ENCODE data around the gene DMD.

DMD gene

DNA sequence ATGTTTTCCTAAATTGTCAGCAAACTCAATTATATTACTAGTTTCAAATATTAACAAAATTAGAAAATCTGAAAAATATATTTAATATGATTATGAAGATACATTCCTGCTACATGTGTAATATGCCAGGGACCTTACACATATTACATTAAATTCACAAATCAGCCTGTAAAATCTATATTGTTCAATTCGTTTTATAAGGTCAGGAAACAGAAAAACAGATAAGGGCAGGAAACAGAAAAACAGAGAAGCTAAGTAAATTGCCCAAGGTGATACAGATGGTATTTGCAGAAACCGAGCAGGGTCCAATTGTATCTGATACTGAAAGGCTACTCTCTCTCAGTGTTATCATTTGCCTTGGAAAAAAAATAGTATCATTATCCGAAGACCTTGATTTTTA is 739.0 kb downstream of the DMD start:
- H3K4me3 ChIP-seq (ENCODE audit: low read depth, low read length) = no peak overlapping the region
- TF ChIP-seq, protein P1, sequence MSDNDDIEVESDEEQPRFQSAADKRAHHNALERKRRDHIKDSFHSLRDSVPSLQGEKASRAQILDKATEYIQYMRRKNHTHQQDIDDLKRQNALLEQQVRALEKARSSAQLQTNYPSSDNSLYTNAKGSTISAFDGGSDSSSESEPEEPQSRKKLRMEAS (IDR thresholded peaks at IDR 0.05; ENCODE audit: low read depth, low read length) = no peak
- TF ChIP-seq MYC (IDR thresholded peaks at IDR 0.05; ENCODE audit: low read depth, low read length) = no peak
- no peak for TF ChIP-seq POLR2A (IDR thresholded peaks at IDR 0.05; ENCODE audit: extremely low read depth, insufficient read length)
- TF ChIP-seq, protein P2, sequence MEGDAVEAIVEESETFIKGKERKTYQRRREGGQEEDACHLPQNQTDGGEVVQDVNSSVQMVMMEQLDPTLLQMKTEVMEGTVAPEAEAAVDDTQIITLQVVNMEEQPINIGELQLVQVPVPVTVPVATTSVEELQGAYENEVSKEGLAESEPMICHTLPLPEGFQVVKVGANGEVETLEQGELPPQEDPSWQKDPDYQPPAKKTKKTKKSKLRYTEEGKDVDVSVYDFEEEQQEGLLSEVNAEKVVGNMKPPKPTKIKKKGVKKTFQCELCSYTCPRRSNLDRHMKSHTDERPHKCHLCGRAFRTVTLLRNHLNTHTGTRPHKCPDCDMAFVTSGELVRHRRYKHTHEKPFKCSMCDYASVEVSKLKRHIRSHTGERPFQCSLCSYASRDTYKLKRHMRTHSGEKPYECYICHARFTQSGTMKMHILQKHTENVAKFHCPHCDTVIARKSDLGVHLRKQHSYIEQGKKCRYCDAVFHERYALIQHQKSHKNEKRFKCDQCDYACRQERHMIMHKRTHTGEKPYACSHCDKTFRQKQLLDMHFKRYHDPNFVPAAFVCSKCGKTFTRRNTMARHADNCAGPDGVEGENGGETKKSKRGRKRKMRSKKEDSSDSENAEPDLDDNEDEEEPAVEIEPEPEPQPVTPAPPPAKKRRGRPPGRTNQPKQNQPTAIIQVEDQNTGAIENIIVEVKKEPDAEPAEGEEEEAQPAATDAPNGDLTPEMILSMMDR (IDR thresholded peaks at IDR 0.05; ENCODE audit: low read depth, low read length) = no peak
- no peak for DNase-seq (ENCODE audit: low read depth)

DNA sequence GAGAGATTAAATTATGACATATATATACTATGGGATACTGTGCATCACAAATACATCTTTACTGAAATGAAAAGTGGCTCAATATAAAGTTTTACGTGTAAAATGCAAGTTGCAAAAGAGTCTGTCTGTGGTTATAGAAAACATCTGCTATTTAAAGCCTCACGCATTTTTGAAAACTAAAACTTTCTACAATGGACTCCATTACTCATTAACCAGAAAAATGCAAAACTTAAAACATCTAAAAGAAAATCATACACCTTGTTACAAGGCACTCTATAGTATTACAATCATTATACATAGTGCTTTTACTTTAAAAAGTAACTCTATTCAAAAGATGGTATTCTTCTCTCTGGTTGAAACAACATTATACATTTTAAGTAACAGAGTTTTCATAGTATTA is 755.6 kb downstream of the DMD start:
- TF ChIP-seq, protein P2 (IDR thresholded peaks at IDR 0.05; ENCODE audit: low read depth, low read length) = no peak
- TF ChIP-seq, protein P1 (IDR thresholded peaks at IDR 0.05; ENCODE audit: low read depth, low read length) = no peak
- TF ChIP-seq MYC (IDR thresholded peaks at IDR 0.05; ENCODE audit: low read depth, low read length) (no peak), POLR2A (IDR thresholded peaks at IDR 0.05; ENCODE audit: extremely low read depth, insufficient read length) (no peak)
- DNase-seq (ENCODE audit: low read depth) = no peak
- H3K4me3 ChIP-seq (ENCODE audit: low read depth, low read length) = no peak overlapping the region

DNA sequence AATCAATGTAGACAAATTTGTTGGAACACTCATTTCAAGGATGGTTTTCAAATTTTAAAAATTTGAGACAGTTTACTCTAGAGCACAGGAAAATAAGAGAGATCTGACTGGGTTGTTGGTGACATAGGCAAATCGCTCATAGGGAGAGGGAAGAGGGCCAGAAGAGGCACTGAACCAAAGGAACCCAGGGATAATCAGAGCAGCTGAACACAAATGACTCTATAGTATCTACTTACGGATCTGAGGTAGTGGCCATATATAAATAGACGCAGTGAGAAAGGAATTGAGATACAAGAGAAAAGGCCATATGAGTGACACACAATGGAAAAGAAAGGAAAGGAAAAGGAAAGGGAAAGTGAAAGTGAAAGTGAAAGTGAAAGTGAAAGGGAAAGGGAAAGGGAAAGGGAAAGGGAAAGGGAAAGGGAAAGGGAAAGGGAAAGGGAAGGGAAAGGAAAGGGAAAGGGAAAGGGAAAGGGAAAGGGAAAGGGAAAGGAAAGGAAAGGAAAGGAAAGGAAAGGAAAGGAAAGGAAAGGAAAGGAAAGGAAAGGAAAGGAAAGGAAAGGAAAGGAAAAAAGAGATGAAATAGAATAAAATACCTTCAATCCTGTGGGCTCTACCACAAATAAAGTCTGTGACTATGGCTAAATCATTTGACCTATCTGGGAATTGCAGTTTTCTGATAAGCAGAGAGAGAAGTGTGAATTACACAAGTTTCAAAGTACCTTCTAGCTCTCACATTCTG is 759.2 kb downstream of the DMD start:
- no peak overlapping the region for H3K4me3 ChIP-seq (ENCODE audit: low read depth, low read length)
- DNase-seq (ENCODE audit: low read depth) = no peak
- TF ChIP-seq, protein P2 (IDR thresholded peaks at IDR 0.05; ENCODE audit: low read depth, low read length) = no peak
- TF ChIP-seq, protein P1 (IDR thresholded peaks at IDR 0.05; ENCODE audit: low read depth, low read length) = no peak
- TF ChIP-seq POLR2A (IDR thresholded peaks at IDR 0.05; ENCODE audit: extremely low read depth, insufficient read length) (no peak), MYC (IDR thresholded peaks at IDR 0.05; ENCODE audit: low read depth, low read length) (no peak)

DNA sequence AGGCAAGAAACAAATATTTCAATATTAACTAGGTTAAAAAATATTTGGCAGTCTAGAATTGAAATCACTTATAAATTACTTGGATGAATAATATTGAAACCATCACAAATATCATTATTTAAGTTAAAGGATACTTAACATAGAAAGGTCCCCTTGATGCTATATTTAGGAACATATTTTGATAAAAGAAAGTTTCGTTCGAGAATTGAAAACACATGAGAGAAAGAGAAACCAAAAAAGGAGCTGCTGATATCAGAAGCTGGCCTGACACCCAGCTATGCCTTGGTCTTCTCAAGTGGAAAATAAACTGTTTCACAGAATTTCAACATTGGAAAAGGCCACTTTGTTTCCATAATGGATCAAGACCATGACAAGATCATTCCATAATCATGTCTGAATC is 762.4 kb downstream of the DMD start:
- TF ChIP-seq POLR2A (IDR thresholded peaks at IDR 0.05; ENCODE audit: extremely low read depth, insufficient read length) (no peak), MYC (IDR thresholded peaks at IDR 0.05; ENCODE audit: low read depth, low read length) (no peak)
- TF ChIP-seq, protein P1 (IDR thresholded peaks at IDR 0.05; ENCODE audit: low read depth, low read length) = no peak
- TF ChIP-seq, protein P2 (IDR thresholded peaks at IDR 0.05; ENCODE audit: low read depth, low read length) = no peak
- no peak for DNase-seq (ENCODE audit: low read depth)
- H3K4me3 ChIP-seq (ENCODE audit: low read depth, low read length) = no peak overlapping the region

DNA sequence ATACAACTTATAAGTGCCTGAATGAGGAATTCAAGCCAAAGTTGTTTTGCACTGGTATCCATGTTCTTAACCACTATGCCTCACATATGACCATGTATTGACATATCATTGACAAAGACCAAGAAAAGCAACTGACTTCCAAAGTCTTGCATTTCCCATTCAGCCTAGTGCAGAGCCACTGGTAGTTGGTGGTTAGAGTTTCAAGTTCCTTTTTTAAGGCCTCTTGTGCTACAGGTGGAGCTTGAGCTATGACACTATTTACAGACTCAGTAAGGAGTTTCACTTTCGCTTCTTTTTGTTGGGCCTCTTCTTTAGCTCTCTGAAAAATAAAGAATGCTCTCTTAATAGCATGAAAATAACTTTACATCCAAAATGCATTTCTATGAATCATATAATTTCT is 763.0 kb downstream of the DMD start:
- peak; percentile 63 for DNase-seq (ENCODE audit: low read depth)
- H3K4me3 ChIP-seq (ENCODE audit: low read depth, low read length) = no peak overlapping the region
- no peak for TF ChIP-seq MYC (IDR thresholded peaks at IDR 0.05; ENCODE audit: low read depth, low read length)
- TF ChIP-seq, protein P1 (IDR thresholded peaks at IDR 0.05; ENCODE audit: low read depth, low read length) = no peak
- TF ChIP-seq POLR2A (IDR thresholded peaks at IDR 0.05; ENCODE audit: extremely low read depth, insufficient read length) = no peak
- TF ChIP-seq, protein P2 (IDR thresholded peaks at IDR 0.05; ENCODE audit: low read depth, low read length) = no peak

All from NB4 (cell line).